22Rv1 (cell line): ENCODE measurements around the gene BRAT1.

Experiments used
- H3K27ac ChIP-seq: fragments of 450-650 bp; 2 replicates; pipeline ENCODE4 v1.5.1; 2017
- ZFX ChIP-seq: fragments of 450-650 bp; IDR thresholded peaks from 2 replicates; pipeline ENCODE4 v1.6.1; 2017; ENCODE audit warnings: antibody characterized with exemption, borderline replicate concordance
- TF ChIP-seq, protein P1 (sequence below): fragments of 450-650 bp; IDR thresholded peaks from 2 replicates; pipeline ENCODE4 v1.5.1; 2017; ENCODE audit warnings: mild to moderate bottlenecking

BRAT1 gene

DNA sequence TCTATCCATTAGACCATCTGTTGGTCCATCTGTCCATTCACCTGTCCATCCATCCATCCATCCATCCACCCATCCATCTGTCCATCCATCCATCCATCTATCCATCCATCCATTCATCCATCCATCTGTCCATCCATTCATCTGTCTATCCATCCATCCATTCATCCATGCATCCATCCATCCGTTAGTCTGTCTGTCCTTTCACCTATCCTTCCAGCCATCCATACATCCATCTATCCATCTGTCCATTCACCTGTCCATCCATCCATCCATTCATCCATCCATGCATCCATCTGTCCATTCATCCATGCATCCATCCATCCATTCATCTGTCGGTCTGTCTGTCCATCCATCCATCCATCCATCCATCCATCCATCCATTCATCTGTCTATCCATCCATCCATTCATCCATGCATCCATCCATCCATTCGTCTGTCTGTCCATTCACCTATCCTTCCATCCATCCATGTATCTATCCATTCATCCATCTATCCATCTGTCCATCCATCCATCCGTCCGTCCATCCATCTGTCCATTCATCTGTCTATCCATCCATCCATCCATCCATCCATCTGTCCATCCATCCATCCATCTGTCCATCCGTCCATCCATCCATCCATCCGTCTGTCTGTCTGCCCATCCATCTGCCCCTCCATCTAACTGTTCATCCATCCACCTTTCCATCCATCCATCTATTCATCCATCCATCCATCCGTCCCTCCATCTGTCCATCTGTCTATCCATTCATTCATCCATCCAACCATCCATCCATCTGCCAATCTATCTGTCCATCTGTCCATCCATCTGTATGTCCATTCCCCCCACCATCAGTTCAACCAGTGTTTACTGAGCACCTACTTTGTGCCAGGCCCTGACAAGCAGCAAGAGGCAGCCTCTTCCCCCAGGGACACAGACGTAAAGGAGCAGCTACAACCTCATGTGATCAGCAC lies 40.6 kb downstream of the BRAT1 start:
- TF ChIP-seq, protein P1, sequence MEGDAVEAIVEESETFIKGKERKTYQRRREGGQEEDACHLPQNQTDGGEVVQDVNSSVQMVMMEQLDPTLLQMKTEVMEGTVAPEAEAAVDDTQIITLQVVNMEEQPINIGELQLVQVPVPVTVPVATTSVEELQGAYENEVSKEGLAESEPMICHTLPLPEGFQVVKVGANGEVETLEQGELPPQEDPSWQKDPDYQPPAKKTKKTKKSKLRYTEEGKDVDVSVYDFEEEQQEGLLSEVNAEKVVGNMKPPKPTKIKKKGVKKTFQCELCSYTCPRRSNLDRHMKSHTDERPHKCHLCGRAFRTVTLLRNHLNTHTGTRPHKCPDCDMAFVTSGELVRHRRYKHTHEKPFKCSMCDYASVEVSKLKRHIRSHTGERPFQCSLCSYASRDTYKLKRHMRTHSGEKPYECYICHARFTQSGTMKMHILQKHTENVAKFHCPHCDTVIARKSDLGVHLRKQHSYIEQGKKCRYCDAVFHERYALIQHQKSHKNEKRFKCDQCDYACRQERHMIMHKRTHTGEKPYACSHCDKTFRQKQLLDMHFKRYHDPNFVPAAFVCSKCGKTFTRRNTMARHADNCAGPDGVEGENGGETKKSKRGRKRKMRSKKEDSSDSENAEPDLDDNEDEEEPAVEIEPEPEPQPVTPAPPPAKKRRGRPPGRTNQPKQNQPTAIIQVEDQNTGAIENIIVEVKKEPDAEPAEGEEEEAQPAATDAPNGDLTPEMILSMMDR: no peak
- TF ChIP-seq ZFX: no peak
- no peak overlapping the region for H3K27ac ChIP-seq

DNA sequence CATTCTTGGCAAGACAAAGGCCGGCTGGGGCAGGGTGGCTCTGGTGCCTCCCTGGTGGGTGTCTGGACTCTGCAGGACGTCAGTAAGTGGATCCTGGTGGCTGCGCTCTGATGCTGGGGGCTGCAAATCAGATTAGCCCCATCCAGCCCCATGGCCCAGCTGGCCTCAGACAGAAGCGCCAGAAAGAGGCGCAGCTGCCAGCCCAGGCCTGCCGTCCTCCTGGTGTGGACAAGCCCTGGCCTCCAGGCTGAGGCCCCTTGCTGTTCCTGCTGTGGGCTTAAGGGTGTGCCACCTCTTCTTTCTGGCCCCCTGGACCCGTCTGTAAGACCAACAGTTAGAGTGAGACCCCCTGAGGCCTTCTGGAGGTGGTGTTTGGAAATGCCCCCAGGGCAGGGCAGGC lies 41.6 kb downstream of the BRAT1 start:
- TF ChIP-seq ZFX: no peak
- TF ChIP-seq, protein P1: no peak
- no peak overlapping the region for H3K27ac ChIP-seq

DNA sequence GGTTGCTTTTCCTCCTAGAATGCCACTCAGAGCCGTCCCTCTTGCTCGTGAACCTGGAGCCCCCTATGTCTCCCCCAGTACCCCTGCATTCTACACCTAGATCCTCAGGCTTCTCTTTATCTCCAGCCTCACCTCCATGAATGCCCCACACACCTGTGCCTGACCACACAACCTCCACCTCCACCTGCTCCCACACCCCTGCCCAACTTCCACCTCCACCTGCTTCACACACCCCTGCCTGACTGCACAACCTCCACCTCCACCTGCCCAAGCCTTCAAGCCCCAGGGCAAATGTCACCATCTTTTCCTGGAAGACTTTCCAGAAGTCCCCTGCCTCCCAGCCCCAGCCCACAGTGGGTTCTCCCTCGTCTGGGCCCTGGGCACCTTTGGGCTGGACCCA lies 42.6 kb downstream of the BRAT1 start:
- TF ChIP-seq, protein P1: no peak
- no peak for TF ChIP-seq ZFX
- peak overlapping the region; percentile 78 for H3K27ac ChIP-seq

DNA sequence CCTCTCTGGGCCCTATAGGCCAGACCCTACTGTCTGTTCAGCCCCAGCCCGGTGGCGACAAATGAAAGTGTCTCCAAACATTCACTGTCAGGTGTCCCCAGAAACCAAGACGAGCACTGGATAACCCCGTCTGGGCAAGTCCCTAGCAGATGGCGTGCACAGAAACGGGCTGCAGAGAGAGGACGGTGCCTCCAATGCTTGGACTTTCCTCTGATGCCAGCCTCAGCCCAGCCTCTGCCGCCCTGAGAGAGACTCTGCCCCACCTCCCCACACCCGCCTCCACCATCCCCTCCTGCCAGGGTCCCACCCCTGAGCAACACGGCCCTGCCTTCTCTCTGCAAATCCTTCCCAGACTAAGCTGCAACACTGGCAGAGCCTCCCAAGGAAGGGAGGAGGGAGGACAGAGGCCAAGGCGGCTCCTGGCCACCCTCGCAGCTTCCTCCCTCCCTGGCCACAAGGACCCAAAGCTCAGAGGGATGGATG lies 43.1 kb downstream of the BRAT1 start:
- H3K27ac ChIP-seq: peak overlapping the region; percentile 78
- TF ChIP-seq ZFX: no peak
- TF ChIP-seq, protein P1: no peak

DNA sequence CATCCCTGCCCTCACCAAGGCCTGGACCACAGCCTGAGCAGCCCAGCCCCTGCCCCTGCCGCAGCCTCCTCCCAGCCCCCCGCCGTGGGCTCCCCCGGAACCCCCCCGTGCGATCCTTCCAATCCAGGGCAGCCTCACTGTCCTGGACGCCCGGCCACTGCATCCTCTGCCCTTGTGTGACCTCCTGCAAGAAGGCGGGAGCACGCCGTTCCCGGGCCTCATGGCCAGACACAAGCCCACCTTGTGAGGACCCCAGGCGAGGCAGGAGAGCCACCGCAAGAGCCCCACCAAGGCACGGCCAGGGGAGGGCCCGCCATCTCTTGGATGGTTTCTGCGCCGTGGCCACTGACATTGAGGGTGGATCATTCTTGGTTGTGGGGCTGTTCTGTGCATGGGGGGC lies 43.6 kb downstream of the BRAT1 start:
- peak overlapping the region; percentile 78 for H3K27ac ChIP-seq
- TF ChIP-seq, protein P1: no peak
- no peak for TF ChIP-seq ZFX

DNA sequence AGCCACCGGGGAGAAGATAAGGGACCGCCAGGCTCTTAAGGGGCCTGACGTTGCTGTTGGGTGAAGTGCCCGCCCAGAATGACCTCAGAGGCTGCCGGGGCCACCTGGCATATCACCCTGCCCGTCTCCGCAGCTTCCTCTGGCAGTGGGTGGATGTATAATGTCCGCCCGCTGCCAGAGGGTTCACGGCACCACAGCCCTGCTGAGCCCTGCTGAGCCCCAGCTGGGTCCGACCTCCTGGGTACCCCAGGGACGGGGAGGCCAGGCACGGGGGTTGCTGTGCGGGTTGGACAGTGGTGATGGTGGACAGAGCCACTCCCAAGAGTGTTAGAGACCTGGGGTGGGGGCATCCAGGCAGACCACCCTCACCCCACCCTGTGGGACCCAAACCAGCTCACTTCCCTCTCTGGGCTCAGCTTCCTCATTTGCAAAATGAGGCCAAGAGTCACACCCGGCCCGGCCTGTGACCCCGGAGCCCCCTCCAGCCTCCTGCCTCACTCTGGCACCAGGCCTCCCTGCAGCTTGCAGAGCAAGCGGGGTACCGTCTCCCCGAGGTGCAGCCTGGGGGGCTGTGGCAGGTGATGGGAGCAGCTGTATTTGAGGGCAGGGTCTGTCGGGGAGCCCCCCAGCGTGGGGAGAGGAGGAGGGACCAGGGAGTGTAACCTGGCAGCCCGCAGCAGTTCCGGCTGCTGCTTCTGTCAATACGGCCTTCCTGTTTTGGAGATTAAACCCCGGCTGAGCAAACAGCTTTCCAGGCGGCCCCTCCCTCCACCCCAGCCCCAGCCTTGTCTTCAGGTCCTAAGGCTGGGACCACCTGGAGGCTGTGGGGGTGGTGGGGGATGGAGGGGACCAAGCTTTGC lies 44.2 kb downstream of the BRAT1 start:
- H3K27ac ChIP-seq: peak overlapping the region; percentile 78
- TF ChIP-seq, protein P1: no peak
- no peak for TF ChIP-seq ZFX
